Measurements from ENCODE around the gene CFAP74.

CFAP74 gene

GRCh38 chr1:1914971-1915692 lies 88.5 kb downstream of the CFAP74 start, which contains the start of gene CALML6:
Gene CALML6, plus strand, starts transcription at chr1:1915260. Its CDS starts 21 bp downstream, at chr1:1915281.
- no peak for DNase-seq

GRCh38 chr1:1914101-1914970 lies 89.2 kb downstream of the CFAP74 start:
- DNase-seq: no peak

- DNase-seq: no peak
Observed at GRCh38 chr1:1911350-1912041, 92.1 kb downstream of the CFAP74 start.

- no peak for DNase-seq
Observed at GRCh38 chr1:1910651-1911331, 92.8 kb downstream of the CFAP74 start.

GRCh38 chr1:1910033-1910465 lies 93.5 kb downstream of the CFAP74 start:
- DNase-seq: no peak

- no peak for DNase-seq
Observed at GRCh38 chr1:1908506-1908791, 95.1 kb downstream of the CFAP74 start.

- DNase-seq: no peak
Observed at GRCh38 chr1:1907098-1907736, 96.4 kb downstream of the CFAP74 start.

- peak; percentile 65 for DNase-seq
Observed at GRCh38 chr1:1906185-1907097, 97.1 kb downstream of the CFAP74 start.

GRCh38 chr1:1903224-1903623 lies 100.4 kb downstream of the CFAP74 start:
- no peak for DNase-seq

- DNase-seq: no peak
Observed at GRCh38 chr1:1901641-1902294, 101.8 kb downstream of the CFAP74 start.

GRCh38 chr1:1900883-1901640 lies 102.5 kb downstream of the CFAP74 start:
- DNase-seq: no peak

- no peak for DNase-seq
Observed at GRCh38 chr1:1899967-1900327, 103.6 kb downstream of the CFAP74 start.

- DNase-seq: peak; percentile 32
Observed at GRCh38 chr1:1899266-1899966, 104.2 kb downstream of the CFAP74 start.

GRCh38 chr1:1898246-1898933 lies 105.2 kb downstream of the CFAP74 start:
- no peak for DNase-seq

- no peak for DNase-seq
Observed at GRCh38 chr1:1895456-1896336, 107.9 kb downstream of the CFAP74 start.

GRCh38 chr1:1895060-1895418 lies 108.5 kb downstream of the CFAP74 start:
- DNase-seq: no peak

- no peak for DNase-seq
Observed at GRCh38 chr1:1894354-1895059, 109.1 kb downstream of the CFAP74 start.

All from stimulated activated CD4-positive, alpha-beta T cell treated with anti-CD3 and anti-CD28 coated beads, Interleukin-4, amount 100 ng/mL, for 1 hour (primary cell).